Subcutaneous adipose tissue (tissue), 4 donors: ENCODE data around the gene FOXL2NB. TPM values are rescaled to one million over a fixed set of nuclear protein-coding genes. Genes with fewer than 3 reads are reported as not detected.

Experiments
- total RNA-seq, 4 donors: library from RNA; depleted of rRNA; stranded (reverse); fragments of >200 nt; gene quantifications; one replicate each; pipeline ENCODE4 v1.1.0, GENCODE V29; 2016
- TF ChIP-seq, protein P1 (sequence below): fragments of 450-650 bp; IDR thresholded peaks from one replicate; pipeline ENCODE4 v1.5.1; 2016; ENCODE audit warnings: low read depth, mild to moderate bottlenecking, control low read depth, antibody characterized with exemption, moderate library complexity

FOXL2NB gene
- total RNA-seq, 4 donors from 2014 or later, result not detected

DNA sequence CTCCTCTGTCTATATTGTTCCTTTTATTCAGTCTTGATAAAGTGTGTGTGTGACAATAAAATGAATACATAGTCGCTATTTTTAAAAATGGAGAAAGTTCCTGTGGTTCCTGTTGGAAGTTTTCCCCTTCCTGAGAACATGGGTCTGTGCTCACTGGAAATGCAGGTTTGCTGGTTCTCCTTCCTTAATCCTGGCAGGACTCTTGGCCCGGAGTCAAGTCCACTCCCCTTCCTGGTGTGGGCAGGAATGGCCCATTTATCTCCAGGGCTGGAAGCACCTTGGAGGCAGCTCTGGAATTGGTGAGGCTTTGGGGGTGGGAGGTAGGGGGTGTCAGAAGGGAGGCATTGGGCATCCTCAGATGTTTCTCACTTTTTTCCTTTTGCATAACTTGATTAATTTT lies 30.2 kb upstream of the FOXL2NB start:
- TF ChIP-seq, protein P1, sequence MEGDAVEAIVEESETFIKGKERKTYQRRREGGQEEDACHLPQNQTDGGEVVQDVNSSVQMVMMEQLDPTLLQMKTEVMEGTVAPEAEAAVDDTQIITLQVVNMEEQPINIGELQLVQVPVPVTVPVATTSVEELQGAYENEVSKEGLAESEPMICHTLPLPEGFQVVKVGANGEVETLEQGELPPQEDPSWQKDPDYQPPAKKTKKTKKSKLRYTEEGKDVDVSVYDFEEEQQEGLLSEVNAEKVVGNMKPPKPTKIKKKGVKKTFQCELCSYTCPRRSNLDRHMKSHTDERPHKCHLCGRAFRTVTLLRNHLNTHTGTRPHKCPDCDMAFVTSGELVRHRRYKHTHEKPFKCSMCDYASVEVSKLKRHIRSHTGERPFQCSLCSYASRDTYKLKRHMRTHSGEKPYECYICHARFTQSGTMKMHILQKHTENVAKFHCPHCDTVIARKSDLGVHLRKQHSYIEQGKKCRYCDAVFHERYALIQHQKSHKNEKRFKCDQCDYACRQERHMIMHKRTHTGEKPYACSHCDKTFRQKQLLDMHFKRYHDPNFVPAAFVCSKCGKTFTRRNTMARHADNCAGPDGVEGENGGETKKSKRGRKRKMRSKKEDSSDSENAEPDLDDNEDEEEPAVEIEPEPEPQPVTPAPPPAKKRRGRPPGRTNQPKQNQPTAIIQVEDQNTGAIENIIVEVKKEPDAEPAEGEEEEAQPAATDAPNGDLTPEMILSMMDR, result no peak

DNA sequence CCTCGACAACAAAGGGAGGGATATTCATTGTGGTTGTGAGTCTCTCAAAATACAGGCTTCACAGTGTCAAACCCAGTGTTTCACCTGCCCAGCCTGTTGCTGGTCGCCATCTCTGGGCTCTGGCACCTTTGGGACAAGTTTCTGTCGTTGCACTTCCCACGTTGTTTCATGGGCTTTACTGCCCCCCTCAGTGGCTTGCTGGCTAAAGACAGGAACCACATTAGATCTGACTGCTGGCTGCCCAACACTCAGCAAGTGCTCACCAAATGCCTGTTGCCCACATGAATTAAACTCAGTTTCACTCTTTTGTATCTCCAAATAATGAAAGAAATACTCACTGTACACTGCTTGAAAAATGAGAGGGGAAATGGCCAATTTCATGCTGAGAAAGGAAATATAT lies 27.7 kb upstream of the FOXL2NB start:
- TF ChIP-seq, protein P1, result no peak

DNA sequence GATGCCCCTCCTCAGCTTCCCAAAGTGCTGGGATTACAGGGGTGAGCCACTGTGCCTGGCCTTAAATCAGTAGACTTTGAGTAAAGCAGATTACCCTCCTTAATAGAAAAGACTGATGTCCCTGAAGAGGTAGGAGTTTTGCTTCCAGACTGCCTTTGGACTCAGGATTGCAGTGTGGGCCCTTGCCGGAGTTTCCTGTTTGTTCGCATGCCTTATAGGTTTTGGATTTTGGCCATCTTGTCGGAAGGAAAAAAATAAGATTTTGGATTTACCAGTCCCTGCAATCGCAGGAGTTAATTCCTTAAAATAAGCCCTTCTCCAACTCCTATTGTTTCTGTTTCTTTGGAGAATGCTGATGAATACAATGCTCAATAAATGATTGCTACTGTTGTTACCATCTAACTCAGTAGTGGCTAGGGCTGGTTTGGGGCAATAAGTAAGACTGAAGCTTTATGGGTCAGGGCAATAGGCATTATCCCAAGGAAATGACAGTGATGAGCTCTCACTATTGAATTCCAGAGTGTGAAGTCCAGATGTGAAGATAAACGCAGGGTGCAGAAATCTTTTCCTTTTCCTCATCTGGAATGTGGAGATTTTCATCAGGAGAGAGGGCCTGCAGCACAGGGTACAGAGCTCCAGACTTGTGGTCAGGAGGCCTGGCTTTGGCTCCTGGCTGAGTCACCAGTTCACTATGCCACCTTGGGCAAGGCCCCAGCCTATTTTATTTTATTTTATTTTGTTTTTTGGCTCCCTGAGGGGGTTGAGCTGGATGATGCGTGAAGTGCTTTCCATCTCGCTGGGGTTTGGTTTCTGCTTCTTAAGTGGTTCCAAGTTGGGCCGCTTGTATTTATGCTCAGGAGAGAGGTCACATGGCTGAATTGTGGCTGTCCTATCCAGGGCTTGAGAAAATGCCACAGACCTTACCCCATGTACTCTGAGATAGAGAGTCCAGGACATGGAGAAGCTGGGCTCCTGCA lies 25.4 kb upstream of the FOXL2NB start:
- TF ChIP-seq, protein P1, result no peak

DNA sequence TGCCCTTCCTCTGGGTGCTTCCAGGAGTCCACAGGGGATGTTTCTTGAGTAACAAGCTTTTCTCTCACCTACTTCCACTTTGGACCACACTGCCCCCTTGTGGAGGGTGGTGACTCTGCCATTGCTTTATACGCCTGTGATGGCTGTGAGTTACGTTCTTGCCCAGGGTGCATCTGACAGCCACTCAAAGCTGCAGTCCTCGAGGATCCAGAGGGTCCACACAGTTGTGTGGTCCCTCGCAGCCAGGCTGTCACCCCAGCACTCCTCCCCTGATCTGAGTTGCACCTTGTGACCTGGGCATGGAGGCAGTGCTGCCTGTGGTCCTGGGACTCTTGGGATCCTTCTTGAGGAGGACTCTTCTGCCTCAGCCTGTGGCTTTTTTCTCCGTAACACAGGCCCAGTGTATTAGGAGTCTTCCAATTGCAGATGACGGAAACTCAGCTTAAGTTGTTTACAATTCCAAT lies 23.5 kb upstream of the FOXL2NB start:
- TF ChIP-seq, protein P1, result no peak

DNA sequence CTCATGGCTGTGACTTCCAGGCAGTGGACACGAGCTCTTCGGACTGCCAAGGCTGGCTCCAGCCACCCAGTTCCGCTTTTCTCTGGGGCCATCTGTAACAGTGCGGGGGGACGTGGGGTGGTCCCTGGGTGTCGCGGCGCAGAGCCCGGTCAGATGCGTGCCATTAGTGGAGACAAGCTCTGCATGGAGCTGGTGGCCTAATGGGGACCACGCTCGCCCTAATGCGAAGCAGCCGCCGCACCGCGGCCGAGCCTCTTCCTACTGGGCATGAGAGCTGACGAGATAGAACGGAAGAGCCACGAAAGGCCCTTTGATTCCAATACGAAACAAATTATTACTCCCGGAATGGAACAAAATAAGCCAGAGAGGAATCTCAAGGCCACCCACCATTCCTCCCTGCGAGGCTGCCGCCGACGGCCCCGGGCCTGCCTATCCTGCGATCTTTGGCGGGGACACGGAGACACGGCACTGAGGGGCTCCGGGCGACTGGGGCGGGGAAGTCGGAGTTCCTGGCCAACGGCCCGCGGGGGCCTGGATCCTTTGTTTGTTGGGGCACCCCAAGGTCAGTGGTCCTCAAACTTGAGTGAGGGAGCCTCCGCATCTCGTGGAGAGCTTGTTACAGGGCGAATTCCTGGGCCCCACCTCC lies 18.2 kb upstream of the FOXL2NB start:
- TF ChIP-seq, protein P1, result no peak

DNA sequence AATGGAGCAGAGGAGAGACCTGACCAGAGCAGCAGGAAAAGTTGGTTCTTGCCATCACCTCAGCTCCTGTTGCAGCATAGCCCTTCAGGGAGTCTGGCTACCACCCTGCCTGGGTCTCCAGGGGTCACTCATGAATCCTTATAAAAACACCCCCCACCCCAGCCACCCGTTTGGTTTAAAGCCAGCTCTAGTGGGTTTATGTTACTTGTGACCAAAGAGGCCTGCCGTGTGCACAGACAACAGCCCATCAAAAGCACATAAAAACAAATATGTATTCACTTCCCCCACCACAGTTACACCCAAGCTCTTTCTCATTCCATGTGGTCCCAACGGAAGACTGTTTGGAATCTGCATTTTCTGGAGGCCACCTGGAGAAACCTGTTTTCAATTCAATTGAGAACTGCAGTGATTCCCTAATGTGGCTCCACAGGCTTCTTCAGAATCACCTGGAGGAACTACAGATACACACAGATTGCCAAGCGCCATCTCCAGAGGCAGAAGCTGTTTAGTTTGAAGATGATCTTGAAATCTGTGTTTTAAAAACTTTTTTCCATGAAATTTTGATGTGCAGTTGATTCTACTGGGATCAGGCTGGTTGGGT lies 13.8 kb upstream of the FOXL2NB start:
- TF ChIP-seq, protein P1, result no peak
